ENCODE results near the gene BRD3OS.

- TF ChIP-seq POLR2A (IDR thresholded peaks at IDR 0.05) (no peak), CTCF (IDR thresholded peaks at IDR 0.05) (no peak), EP300 (IDR thresholded peaks at IDR 0.05) (no peak)
These were observed 1.3 kb downstream of the BRD3OS start for GRCh38 chr9:134026581-134026980.

Measured in ovary (tissue), 3 donors.